ENCODE results near the gene ENTHD1.

ENTHD1 gene

GRCh38 chr22:39777716-39778454 is 115.7 kb downstream of the ENTHD1 start:
- H3K4me2 ChIP-seq (ENCODE audit: low read length), result no peak overlapping the region
- H4K20me1 ChIP-seq (ENCODE audit: control insufficient read depth, insufficient read depth, low read depth, low read length), result no peaks in the 10 kb centered on the region
- no peak overlapping the region for H3K4me3 ChIP-seq (ENCODE audit: low read length)
- no peaks in the 10 kb centered on the region for H3K79me2 ChIP-seq (ENCODE audit: control insufficient read depth, low read length)
- no peaks in the 10 kb centered on the region for H3K36me3 ChIP-seq (ENCODE audit: control insufficient read depth, low read length)
- H3K27ac ChIP-seq (ENCODE audit: low read depth, low read length), result no peak overlapping the region
- no peaks in the 10 kb centered on the region for H3K4me1 ChIP-seq (ENCODE audit: control insufficient read depth, low read length)
- H3K27me3 ChIP-seq (ENCODE audit: control insufficient read depth, low read length), result peaks cover 21% of the 10 kb centered on the region; the same call in 1 of the 2 replicates
- H3F3A ChIP-seq (ENCODE audit: control insufficient read depth, insufficient read depth), result no peaks in the 10 kb centered on the region
- no peaks in the 10 kb centered on the region for H3K9me2 ChIP-seq (replicated peaks; ENCODE audit: control insufficient read depth, low read length)
- H3K9me3 ChIP-seq (ENCODE audit: control insufficient read depth, insufficient read depth, low read length), result no peaks in the 10 kb centered on the region
- TF ChIP-seq EZH2phosphoT487 (IDR thresholded peaks at IDR 0.05; ENCODE audit: borderline replicate concordance, low read length), result no peak
- TF ChIP-seq CTCF (IDR thresholded peaks at IDR 0.05; ENCODE audit: low read depth, low read length, poor library complexity, severe bottlenecking), result no peak

- no peaks in the 10 kb centered on the region for H3K36me3 ChIP-seq (ENCODE audit: control insufficient read depth, low read length)
- H3K27ac ChIP-seq (ENCODE audit: low read depth, low read length), result no peak overlapping the region
- H4K20me1 ChIP-seq (ENCODE audit: control insufficient read depth, insufficient read depth, low read depth, low read length), result no peaks in the 10 kb centered on the region
- no peak overlapping the region for H3K4me2 ChIP-seq (ENCODE audit: low read length)
- TF ChIP-seq CTCF (IDR thresholded peaks at IDR 0.05; ENCODE audit: low read depth, low read length, poor library complexity, severe bottlenecking) (no peak), EZH2phosphoT487 (IDR thresholded peaks at IDR 0.05; ENCODE audit: borderline replicate concordance, low read length) (no peak)
- H3K79me2 ChIP-seq (ENCODE audit: control insufficient read depth, low read length), result no peaks in the 10 kb centered on the region
- H3K9me3 ChIP-seq (ENCODE audit: control insufficient read depth, insufficient read depth, low read length), result no peaks in the 10 kb centered on the region
- peaks cover 15% of the 10 kb centered on the region; the same call in 1 of the 2 replicates for H3K27me3 ChIP-seq (ENCODE audit: control insufficient read depth, low read length)
- H3F3A ChIP-seq (ENCODE audit: control insufficient read depth, insufficient read depth), result no peaks in the 10 kb centered on the region
- no peaks in the 10 kb centered on the region for H3K9me2 ChIP-seq (replicated peaks; ENCODE audit: control insufficient read depth, low read length)
- no peaks in the 10 kb centered on the region for H3K4me1 ChIP-seq (ENCODE audit: control insufficient read depth, low read length)
- no peak overlapping the region for H3K4me3 ChIP-seq (ENCODE audit: low read length)
Measured at GRCh38 chr22:39776295-39777009, 117.1 kb downstream of the ENTHD1 start.

GRCh38 chr22:39773976-39774539 is 119.5 kb downstream of the ENTHD1 start:
- Histone ChIP-seq H3K4me2 (ENCODE audit: low read length) (no peak overlapping the region), H3K27ac (ENCODE audit: low read depth, low read length) (no peak overlapping the region), H3K9me3 (ENCODE audit: control insufficient read depth, insufficient read depth, low read length) (no peaks in the 10 kb centered on the region), H3K4me3 (ENCODE audit: low read length) (no peak overlapping the region), H3K36me3 (ENCODE audit: control insufficient read depth, low read length) (no peaks in the 10 kb centered on the region), H3K9me2 (replicated peaks; ENCODE audit: control insufficient read depth, low read length) (no peaks in the 10 kb centered on the region), H3K4me1 (ENCODE audit: control insufficient read depth, low read length) (no peaks in the 10 kb centered on the region), H3K79me2 (ENCODE audit: control insufficient read depth, low read length) (no peaks in the 10 kb centered on the region), H3F3A (ENCODE audit: control insufficient read depth, insufficient read depth) (no peaks in the 10 kb centered on the region), H4K20me1 (ENCODE audit: control insufficient read depth, insufficient read depth, low read depth, low read length) (no peaks in the 10 kb centered on the region), H3K27me3 (ENCODE audit: control insufficient read depth, low read length) (peaks cover 15% of the 10 kb centered on the region; the same call in 1 of the 2 replicates)
- TF ChIP-seq EZH2phosphoT487 (IDR thresholded peaks at IDR 0.05; ENCODE audit: borderline replicate concordance, low read length) (no peak), CTCF (IDR thresholded peaks at IDR 0.05; ENCODE audit: low read depth, low read length, poor library complexity, severe bottlenecking) (no peak)

All from DOHH2 (cell line).